DMS 273 (cell line): Measurements from ENCODE around the gene UPB1.

Experiments used
- DNase-seq: peaks from one replicate; lab custom pipeline; 2025; ENCODE audit not compliant: unreplicated experiment; lab: John Stamatoyannopoulos, UW

Gene UPB1

DNA sequence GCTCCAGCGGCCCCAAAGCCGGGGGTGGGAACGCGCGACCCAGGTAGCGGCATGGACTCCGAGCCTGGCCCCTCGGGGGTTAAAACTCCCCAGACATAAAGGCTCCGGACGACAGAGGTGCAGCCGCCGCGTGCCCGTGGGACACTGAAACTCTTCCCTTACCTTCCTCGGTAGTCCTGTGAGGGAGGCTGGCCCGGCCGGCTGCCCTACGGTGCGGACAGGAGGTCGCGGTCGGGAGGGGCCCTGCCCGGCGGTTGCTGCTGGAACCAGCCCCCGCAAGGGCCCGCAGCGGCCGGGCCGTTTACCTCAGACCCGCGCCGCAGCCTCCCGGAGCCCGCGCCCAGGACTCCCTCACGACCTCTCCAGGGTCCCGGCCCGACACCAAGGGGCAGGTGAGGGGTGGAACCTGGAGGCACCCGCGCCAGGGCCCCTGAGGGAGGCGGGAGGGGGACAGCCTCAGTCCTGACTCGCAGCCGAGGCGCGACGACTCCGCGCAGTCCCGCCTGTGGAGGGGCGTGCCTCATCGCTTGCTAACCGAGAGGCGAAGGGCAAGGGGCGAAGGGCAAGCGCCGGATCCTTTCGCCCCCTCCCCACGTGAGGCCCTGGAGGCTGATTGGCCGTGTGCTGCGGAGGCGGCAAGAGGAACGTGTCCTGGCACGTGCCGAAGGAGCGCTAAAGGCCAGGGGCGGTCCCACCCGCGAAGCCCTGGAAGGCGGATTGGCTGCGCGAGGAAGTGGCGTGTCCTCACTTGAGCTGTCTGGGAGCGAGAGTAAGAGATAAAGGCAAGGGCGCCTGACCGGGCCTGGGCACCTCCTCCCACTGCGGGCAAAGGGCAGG, at the start of gene UPB1:
UPB1 (plus strand) TSS at position 805 of the 837 bp plus-strand sequence. CDS start 72 bp downstream, outside the sequence.
- DNase-seq, result no peak

DNA sequence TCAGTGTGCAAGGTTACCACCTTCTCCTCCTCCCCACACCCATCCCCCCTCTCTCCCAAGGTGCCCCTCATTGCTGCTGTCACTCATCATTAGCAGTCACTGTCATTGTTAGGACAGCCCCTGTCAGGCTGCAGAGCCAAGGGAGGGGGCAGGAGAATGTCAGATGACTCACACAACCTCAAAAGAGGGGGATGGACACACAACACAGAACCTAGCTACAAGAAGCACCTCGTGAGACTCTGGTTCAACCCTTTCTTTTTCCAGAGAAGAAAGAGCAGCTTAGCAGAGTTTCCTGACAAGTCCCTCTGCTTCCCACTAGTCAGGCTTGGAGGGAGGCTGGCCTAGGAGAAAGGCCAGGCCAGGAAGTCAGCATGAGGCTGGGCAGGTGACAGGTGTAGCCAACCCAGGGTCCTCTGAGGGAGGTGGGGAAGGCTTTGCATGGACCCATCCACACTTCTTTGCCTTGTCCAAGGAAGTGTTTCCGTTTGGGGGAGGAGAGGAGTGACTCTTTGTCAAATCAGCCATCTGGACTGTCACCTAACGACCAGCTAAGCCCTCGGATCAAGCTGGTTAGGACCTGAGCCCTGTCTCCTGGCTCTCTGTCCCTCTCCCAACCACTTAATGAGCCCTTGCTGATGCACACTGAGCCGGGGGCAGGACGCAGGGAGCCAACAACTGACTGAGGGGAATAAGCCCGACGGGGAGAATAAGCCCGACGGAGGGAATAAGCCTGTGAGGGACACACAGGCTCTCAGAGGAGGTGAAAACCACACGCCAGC, 49.5 kb upstream of the UPB1 start:
- DNase-seq, result no peak

DNA sequence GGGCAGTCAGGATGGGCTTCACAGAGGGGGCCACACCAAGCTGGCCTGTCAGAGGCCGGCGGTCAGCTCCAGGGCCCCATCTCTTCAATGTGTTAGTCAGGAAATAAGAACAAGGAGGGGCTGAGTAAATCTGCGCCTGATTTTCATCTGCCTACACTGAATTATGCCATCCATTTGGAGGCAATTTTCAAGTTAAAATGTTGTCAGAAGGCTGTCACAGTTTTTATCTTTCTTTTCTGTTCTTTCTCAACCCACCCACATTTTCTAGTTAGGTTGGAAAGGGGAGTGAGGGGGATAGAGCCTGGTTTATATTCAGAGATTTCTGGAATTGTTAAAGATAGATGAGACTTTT, 48.9 kb upstream of the UPB1 start:
- DNase-seq, result no peak

DNA sequence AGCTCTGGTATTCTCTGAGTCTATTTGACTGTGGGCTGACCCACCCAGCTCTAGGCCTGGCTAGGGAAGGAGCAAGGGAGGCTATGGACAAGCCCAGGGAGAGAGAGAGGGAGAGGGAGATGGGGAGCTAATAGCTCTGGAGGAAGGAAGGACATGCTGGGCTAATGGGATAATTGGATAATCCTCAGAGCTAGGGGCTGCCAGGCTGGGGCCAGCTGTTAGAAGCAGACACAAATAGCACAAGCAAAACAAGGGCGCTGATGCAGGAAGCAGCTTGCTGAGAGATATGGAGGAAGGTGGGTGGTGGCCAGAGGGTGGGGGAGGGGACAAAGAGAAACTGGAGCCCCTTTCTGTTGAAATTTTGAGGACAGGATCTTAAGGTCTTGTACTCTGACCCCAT, 44.5 kb upstream of the UPB1 start:
- peak; percentile 82 for DNase-seq

DNA sequence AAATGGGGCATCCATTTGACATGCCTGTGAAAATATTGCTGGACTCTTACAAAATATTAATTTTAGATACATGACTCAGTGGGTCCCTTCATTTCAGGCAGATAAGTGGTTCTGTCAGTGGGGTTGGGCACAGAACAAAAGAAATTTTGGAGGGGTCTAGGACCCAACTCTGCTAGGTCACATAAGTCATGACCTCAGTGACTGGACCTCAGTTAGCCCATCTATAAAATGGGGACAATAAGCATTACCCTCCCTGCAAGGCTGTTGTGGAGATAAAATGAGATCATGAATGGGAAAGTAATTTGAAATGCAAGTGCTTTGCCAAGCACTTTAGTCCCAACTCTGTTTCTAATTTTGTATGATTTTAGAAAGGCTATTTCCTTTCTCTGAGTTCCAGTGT, 44.0 kb upstream of the UPB1 start:
- DNase-seq, result no peak

DNA sequence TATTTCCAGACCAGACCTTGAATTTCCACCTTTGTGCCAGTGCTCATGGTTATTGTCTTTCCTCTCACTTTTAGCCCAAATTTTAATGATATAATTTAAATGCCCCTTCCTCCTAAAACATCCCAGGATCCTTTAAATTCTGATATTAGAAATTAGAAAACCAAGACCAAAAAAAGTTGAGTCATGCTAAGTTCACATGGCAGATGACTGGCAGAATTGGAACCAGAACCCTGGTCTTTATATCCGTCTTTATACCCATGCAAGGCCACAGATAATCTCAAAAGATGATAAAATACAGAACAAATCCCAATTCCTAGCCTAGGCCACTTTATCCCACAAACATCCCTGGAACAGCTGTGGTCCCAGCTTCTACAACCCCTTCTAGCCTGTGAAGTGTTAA, 41.3 kb upstream of the UPB1 start:
- DNase-seq, result no peak

DNA sequence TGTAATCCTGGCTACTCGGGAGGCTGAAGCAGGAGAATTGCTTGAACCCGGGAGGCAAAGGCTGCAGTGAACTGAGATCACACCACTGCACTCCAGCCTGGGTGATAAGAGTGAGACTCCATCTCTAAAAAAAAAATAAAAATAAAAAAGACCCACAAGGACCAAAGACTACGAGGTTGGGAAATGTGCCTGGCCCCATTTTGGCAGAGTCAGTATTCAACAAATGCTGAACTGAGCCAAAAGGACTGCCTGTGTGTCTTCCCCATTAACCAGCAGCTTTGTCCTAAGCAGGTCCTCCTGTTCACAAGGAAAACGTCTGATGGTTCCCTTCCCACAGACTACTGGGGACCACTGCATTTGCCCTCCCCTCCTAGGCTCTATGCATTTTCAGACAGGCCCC, 40.1 kb upstream of the UPB1 start:
- DNase-seq, result no peak

DNA sequence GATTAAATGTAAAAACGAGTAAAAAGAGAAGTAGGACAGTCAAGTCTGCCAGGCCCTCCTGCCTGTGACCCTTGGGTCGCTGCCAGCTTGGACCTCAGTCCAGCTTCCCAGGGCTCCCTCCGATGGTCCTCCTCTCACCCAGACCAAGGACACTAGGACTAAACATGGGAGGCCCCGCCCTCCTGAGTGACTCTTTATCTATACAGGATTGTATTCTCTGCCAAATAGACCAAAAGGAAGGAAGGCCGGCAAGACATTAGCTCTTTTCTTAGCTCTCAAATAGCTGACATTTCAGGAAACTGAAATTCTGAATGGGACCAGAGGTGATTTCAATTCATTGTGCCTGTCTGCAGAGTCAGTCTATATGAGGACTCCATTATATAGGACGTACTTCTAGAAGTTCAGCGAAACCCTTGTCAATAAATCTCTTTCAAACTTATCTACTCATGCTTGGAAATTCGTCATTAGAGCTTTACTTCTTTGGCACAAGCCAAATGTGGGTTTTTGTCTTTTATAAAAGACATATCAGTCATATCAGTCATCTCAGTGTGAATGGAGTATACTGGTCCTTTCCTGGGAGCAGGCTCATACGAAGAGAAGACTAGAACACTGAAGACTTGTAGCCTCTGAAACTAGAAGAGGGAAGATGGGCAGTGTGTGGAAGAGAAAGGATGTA, 39.2 kb upstream of the UPB1 start:
- DNase-seq, result no peak

DNA sequence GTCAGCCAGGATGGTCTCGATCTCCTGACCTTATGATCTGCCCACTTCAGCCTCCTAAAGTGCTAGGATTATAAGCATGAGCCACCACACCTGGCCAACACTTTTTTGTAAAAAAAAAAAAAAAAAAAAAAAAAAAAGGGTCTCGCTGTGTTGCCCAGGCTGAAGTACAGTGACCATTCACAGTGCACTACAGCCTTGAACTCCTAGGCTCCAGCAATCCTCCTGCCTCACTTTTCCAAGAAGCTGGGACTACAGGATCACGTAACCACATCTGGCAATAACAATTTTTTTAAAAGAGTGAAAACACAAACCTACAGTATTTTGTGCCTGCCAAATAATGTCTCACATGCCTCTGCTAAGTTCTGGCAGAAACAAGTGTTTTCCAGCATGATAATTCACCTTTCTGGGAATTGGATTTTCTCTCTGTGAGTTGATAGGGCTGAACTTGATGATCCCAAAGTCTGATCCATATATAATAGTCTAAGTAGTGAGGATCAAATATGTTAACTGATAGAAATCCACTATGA, 37.2 kb upstream of the UPB1 start:
- no peak for DNase-seq

DNA sequence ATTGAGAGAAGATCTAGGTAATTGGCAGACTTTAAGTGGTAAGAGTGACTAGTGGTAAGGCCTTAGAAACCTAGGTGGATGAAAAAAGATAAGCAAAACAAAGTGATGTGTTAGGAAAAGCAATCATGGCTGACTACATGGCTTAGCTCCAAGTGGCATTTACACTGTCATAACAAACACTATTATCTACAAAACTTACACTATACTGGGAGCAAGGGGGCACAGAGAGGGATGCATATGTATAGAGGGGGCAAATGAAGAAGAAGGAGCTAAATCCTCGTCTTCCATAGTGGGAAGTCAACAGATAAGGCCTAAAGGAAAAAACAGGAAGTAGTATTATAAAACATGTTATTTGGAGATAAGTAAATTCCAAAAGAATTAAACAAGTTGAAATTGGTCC, 35.2 kb upstream of the UPB1 start:
- DNase-seq, result no peak

DNA sequence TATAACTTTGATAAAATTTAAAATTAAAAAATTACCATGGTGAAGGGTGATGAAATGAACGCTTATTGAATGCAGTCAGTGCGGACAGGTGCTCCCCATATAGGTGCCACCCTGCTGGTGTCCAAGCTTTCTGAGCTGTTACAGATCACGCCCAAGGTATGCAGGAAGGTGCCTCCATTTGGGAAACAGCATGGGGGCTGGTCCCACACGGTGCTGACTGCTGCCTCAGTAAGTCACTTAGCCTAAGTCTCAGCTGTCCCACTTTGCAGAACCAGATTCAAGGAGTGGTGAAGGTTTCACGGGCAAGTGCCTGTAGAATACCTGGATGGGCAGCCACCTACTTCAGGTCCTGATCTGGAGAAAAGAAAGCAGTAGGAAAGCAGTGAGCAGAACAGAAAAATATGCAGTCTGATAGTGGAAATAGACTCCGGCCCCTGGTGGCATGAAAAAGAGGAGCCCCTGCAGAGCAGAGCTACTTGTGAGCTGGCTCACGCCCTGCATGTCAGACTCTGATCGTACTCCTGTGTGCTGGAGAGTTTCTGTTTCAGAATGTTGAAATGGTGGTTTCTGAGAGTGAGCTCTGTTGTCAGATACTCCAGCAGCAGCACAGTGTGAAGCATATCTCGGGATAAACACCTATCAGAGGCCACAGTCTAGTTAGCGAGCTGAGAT, 34.6 kb upstream of the UPB1 start:
- no peak for DNase-seq

DNA sequence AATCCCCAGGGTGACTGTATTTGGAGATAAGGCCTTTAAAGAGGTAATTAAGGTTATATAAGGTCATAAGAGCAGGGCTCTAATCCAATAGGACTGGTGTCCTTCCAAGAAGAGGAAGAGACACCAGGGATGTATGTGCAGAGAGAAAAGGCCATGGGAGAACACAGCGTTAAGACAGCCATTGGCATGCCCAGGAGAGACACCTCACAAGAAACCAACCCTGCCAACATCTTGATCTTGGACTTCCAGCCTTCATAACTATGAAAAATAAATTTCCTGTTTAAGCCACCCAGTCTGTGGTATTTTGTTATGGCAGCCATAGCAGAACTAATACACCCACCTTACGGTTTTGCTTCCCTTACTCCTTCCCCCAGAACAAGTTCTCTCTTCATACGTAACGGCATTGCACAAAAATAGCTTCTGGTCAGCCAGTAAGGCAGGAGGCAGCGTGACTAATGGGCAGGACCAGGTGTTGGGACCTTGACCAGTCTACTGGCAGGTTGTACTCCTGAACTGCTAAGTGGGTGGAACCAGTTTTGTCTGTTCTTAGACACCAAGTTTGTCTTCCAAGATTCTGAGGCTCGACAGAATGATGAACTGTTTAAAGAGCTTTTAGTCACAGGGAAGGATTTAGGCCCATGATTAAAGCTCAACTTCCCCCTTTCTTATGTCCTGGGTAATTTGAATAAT, 31.9 kb upstream of the UPB1 start:
- DNase-seq, result no peak

DNA sequence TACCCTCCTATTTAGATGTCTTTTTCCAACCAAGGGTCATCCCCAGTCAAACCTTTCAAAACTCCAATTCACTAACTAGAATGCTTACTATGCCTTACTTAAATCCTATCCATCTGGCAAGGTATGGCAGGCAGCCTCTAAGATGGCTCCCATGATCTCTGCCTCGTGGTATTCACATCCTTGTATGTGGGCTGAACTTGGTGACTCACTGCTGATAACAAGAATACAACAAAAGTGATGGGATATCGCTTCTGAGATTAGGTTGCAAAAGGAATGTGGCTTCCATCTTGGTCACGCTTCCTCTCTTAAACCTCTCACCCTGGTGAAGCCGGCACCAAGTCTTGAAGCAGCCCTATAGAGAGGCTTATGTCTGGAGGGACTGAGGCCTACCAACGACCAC, 29.6 kb upstream of the UPB1 start:
- no peak for DNase-seq

DNA sequence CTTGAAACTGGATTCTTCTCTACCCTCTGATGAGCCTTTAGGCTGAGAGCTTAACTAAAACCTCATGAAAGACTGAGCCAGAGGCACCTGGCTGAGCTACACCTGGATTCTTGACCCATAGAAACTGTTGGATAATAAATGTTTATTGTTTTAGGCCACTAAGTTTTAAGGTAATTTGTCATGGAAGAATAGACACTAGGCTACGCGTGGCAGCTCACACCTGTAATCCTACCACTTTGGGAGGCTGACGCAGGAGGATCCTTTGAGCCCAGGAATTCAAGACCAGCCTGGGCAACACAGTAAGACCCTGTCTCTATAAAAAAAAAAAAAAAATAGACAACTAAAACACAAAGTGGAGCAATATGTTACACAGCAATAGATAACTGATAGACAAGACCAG, 29.2 kb upstream of the UPB1 start:
- no peak for DNase-seq

DNA sequence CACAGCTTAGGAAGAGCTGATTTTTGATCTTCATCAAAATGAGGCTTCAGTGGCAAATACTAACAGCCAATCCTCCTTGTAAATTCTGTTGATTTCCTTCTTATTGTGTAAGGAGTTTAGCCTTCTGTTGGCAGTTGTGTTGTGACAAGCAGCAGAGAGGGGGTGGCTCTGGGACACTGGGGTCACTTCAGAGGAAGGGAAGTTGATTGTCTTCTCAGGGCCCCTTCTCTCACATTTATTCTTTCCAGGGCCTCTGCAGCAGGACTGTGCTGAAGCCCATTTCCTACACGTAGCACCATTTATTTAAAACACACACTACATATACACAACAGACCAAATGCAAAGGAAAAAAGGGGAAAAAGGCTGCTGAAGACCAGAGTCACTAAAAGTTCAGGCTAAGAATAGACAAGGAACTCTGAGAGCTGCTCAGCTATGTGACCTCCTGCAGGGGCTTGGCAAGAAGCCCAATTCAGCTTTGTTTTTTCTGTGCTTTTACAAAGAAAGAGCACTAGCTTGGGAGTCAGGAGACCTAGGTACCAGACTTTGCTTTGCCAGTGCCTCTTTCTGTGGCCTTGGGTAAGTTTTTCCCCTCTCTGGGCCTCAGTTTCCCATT, 28.3 kb upstream of the UPB1 start:
- peak; percentile 21 for DNase-seq

DNA sequence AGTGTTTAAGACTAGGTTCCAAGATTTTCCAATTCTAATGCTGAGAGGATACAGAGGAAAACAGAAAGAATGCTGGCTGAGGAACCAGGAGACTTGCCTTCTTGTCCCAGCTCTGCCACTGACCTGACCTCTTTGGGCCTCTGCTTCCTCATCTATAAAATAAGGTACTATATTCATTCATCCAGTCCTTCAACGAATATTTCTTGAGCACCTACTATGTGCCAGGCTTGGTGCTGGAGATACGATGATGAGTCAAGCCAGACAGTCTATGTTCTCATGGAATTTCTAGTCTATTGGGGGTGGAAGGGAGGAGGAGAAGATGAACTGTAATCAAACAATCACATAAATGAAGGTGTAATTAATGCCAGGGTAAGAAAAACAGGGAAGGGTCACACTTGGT, 27.8 kb upstream of the UPB1 start:
- DNase-seq, result no peak

DNA sequence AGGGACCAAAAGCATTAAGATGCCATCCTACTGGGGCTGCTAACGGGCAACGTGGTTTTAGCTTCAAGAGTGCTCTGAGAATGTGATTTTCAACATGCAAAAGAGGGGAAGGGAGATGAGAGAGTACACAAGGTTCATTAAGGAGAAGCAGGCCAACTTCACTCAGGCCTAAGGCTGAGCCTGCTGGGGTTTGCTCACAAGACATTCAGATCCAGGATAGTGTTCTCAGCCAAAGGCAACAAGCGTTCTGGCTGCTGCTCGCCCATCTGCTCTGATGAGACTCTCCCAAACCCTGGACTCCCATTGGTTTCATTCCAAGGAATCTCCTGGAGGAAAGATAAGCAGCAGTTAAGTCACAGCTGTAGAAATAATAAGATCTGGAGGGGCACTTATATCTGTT, 23.6 kb upstream of the UPB1 start:
- peak; percentile 85 for DNase-seq

DNA sequence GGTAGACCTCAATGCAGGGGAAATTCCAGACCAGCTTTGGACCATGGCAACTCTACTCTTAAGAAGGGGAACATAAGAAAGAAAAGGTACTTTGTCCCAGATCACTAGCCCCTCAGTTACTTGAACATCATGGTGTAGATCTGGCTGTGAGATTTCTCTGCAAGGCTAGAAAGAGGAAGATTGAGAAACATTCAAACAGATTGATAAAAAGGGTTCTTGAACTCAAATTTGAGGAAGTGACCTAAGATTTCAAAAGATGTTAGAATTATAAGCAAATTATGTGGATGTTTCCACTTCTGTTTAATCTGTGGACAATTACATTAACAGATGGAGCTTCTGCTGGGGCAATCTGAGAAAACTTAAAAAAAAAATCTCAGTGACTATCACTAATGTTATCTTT, 21.8 kb upstream of the UPB1 start:
- DNase-seq, result no peak

DNA sequence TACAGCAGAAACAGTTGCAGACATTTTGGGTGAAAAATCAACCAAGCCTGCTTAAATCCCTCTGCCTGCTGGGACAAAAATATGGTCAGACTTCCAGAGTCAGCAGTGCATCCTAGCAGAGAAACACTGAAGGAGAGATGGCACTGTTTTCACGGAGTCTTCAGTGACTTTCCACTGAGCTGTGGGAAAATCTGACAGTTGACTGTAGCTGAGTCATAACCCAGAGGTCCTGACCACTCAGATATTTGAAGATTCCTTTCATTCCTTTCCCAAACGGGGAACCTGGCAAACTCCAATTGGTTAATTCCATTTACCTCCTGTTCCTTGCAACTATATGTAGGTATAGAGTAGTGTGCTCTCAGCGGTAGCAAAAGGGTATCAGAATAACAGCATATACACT, 20.9 kb upstream of the UPB1 start:
- DNase-seq, result no peak

DNA sequence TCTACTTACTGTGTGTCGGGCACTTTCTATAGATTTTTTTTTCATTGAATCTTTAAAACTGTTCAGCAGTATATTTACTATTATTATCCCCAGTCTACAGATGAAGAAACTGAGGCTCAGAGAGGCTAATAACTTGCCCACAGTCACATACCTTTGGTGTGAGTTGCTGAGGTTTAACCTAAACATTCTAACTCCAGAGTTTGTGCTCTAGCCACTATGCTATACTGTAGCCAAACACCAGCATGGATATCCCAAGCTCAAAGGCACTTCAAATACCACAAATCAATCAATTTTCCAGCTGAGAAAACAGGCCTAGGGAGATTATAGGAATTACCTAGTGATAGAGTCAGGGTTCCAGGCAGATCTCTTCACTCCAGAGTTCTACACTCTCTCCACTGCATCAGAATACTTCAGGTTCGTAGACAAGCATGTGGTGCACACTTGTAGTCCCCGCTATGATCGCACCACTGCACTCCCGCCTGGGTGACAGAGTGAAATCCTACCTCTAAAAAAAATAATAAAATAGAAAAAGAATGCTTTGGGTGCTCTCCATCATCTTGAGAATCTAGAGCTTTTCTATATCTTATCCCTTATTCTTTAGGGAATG, 20.4 kb upstream of the UPB1 start:
- DNase-seq, result no peak
